Naive thymus-derived CD8-positive, alpha-beta T cell (primary cell): ENCODE data around the gene SIRT7. TPM values are rescaled to one million over a fixed set of nuclear protein-coding genes. Genes with fewer than 3 reads are reported as not detected.
"Not testable (repeated sequence)": the region's sequence is repeated elsewhere in the genome, so short reads cannot be mapped to it uniquely, and the experiment has no call there.

Experiments
- ATAC-seq, 2 donors: fragments of 150-1000 bp; cut with Tn5 transposase in 1 of 2; sonication (Bioruptor Pico), chemical (Tn5 transposase) in 1 of 2; 1 replicate in 1 of 2; 2 replicates in 1 of 2; pipeline ENCODE4 v1.10.0; 2021; ENCODE audit warnings: mild to moderate bottlenecking in 2 of 2, moderate library complexity in 2 of 2
- POLR2A ChIA-PET: fragments of 350-600 bp; sonication (Branson Sonifier 250); formaldehyde crosslinking; loops from one replicate; lab custom pipeline; 2021; ENCODE audit warnings: antibody characterized with exemption; lab: Charles Lee
- DNase-seq, 10 donors: peaks; one replicate each; pipeline versions ENCODE4 v3.0.0 to v3.0.0-alpha.2; 2020 to 2022
- H3K27ac Mint-ChIP-seq, 10 donors: one replicate each; pipeline ENCODE4 v1.8.0; 2020 to 2022; ENCODE audit warnings: mild to moderate bottlenecking in 10 of 10, mixed read lengths in 10 of 10, moderate library complexity in 4 of 10, inconsistent platforms in 1 of 10
- H3K27me3 Mint-ChIP-seq, 5 donors: one replicate each; pipeline ENCODE4 v1.8.0; 2021 to 2022; ENCODE audit warnings: mixed read lengths in 5 of 5
- H3K36me3 Mint-ChIP-seq, 3 donors: one replicate each; pipeline ENCODE4 v1.8.0; 2020 to 2022; ENCODE audit warnings: mixed read lengths in 3 of 3, mild to moderate bottlenecking in 2 of 3, inconsistent platforms in 1 of 3
- H3K4me1 Mint-ChIP-seq, 4 donors: one replicate each; pipeline ENCODE4 v1.8.0; 2021 to 2022; ENCODE audit warnings: mixed read lengths in 4 of 4
- H3K4me3 Mint-ChIP-seq, 10 donors: one replicate each; pipeline ENCODE4 v1.8.0; 2020 to 2022; ENCODE audit warnings: mild to moderate bottlenecking in 10 of 10, mixed read lengths in 10 of 10, moderate library complexity in 6 of 10, inconsistent platforms in 1 of 10
- H3K9me3 Mint-ChIP-seq, 9 donors: one replicate each; pipeline ENCODE4 v1.8.0; 2020 to 2022; ENCODE audit warnings: mixed read lengths in 9 of 9, mild to moderate bottlenecking in 3 of 9, inconsistent platforms in 1 of 9, moderate library complexity in 1 of 9
- polyA plus RNA-seq, 3 donors: library from polyadenylated mRNA; unstranded; fragments of 300-500 nt; fragmentation: Illumina TruSeq; gene quantifications; one replicate each; pipeline ENCODE4 v1.2.3, GENCODE V29; 2021
- total RNA-seq, 8 experiments: library from RNA in 2 of 8; stranded (reverse) in 2 of 8; gene quantifications; one replicate each; pipeline ENCODE4 v1.2.3 and lab custom pipeline; 2021 to 2026

Gene SIRT7
- total and polyA plus RNA-seq, 5 experiments from 2014 or later = 21.3 to 70.8 (median 30.6) TPM

- peak overlapping the region in 1 of 10 donors; percentile 25 for H3K4me3 Mint-ChIP-seq
- peaks cover 12 to 56% (median 30%) of the 10 kb centered on the region in 4 donors for H3K4me1 Mint-ChIP-seq
- H3K9me3 Mint-ChIP-seq = no peaks in the 10 kb centered on the region
- H3K27me3 Mint-ChIP-seq = no peaks in the 10 kb centered on the region
- no peak overlapping the region for H3K27ac Mint-ChIP-seq
- H3K36me3 Mint-ChIP-seq = peaks cover 0 to 9% (median 0%) of the 10 kb centered on the region in 3 donors
- ATAC-seq (no peak), DNase-seq (no peak)
- POLR2A ChIA-PET = no interaction called here
Measured at GRCh38 chr17:81920612-81921536, 2.9 kb upstream of the SIRT7 start.

- H3K27me3 Mint-ChIP-seq = no peaks in the 10 kb centered on the region
- no peak for DNase-seq
- POLR2A ChIA-PET = interaction anchor here (0.6 kb wide), 1 partner anchor 153 kb away, joined by 4 read pairs; no protein-coding TSS in a partner anchor
- peaks cover 14 to 44% (median 29%) of the 10 kb centered on the region in 4 donors for H3K4me1 Mint-ChIP-seq
- peaks cover 0 to 17% (median 0%) of the 10 kb centered on the region in 3 donors for H3K36me3 Mint-ChIP-seq
- no peak for ATAC-seq
- H3K27ac Mint-ChIP-seq = peak overlapping the region in 8 of 10 donors; percentile 55 to 93 (median 84)
- no peaks in the 10 kb centered on the region for H3K9me3 Mint-ChIP-seq
- peak overlapping the region in 9 of 10 donors; percentile 24 to 93 (median 88) for H3K4me3 Mint-ChIP-seq
Measured at GRCh38 chr17:81918832-81919545, 1.0 kb upstream of the SIRT7 start.

- H3K27ac Mint-ChIP-seq = peak overlapping the region; percentile 55 to 93 (median 86)
- POLR2A ChIA-PET = interaction anchor here (0.6 to 5.8 kb wide), 3 partner anchors 26 to 154 kb away, joined by 4 to 35 read pairs (median 4); partner anchors contain the start of genes ANAPC11 and ARHGDIA
- peaks cover 14 to 40% (median 29%) of the 10 kb centered on the region in 4 donors for H3K4me1 Mint-ChIP-seq
- peak; percentile 8 to 21 for ATAC-seq
- peak overlapping the region; percentile 82 to 94 (median 90) for H3K4me3 Mint-ChIP-seq
- H3K27me3 Mint-ChIP-seq, H3K9me3 Mint-ChIP-seq, DNase-seq: not testable (repeated sequence)
- peaks cover 0 to 19% (median 2%) of the 10 kb centered on the region in 3 donors for H3K36me3 Mint-ChIP-seq
Measured at GRCh38 chr17:81918333-81918669, 325 bp upstream of the SIRT7 start.

- DNase-seq (no peak), ATAC-seq (no peak)
- peak overlapping the region in 5 of 10 donors; percentile 18 to 79 (median 59) for H3K27ac Mint-ChIP-seq
- H3K4me1 Mint-ChIP-seq = peaks cover 14 to 45% (median 35%) of the 10 kb centered on the region in 4 donors
- POLR2A ChIA-PET = interaction anchor here (0.6 to 5.8 kb wide), 9 partner anchors 9 to 114 kb away, joined by 3 to 35 read pairs (median 4); partner anchors contain the start of genes ANAPC11, ARHGDIA, MAFG and PYCR1
- peaks cover 0 to 28% (median 4%) of the 10 kb centered on the region in 3 donors for H3K36me3 Mint-ChIP-seq
- H3K27me3 Mint-ChIP-seq = no peaks in the 10 kb centered on the region
- H3K9me3 Mint-ChIP-seq = no peaks in the 10 kb centered on the region
- peak overlapping the region; percentile 75 to 88 (median 83) for H3K4me3 Mint-ChIP-seq
Measured at GRCh38 chr17:81916234-81917001, 1.6 kb downstream of the SIRT7 start.

- Mint-ChIP-seq H3K36me3 (peaks cover 0 to 28% (median 4%) of the 10 kb centered on the region in 3 donors), H3K4me3 (peak overlapping the region in 2 of 10 donors; percentile 7 to 58), H3K27ac (no peak overlapping the region), H3K4me1 (peaks cover 14 to 45% (median 34%) of the 10 kb centered on the region in 4 donors), H3K27me3 (no peaks in the 10 kb centered on the region), H3K9me3 (no peaks in the 10 kb centered on the region)
- no peak for ATAC-seq
- no peak for DNase-seq
- POLR2A ChIA-PET = interaction anchor here (5.8 kb wide), 1 partner anchor 45 kb away, joined by 35 read pairs; the partner anchor contains the start of gene ARHGDIA
Measured at GRCh38 chr17:81915331-81915730, 2.6 kb downstream of the SIRT7 start.

- Mint-ChIP-seq H3K9me3 (no peaks in the 10 kb centered on the region), H3K36me3 (peaks cover 0 to 28% (median 4%) of the 10 kb centered on the region in 3 donors), H3K4me1 (peaks cover 13 to 48% (median 34%) of the 10 kb centered on the region in 4 donors), H3K27me3 (no peaks in the 10 kb centered on the region), H3K4me3 (peak overlapping the region in 2 of 10 donors; percentile 10 to 18), H3K27ac (no peak overlapping the region)
- ATAC-seq = no peak
- POLR2A ChIA-PET = interaction anchor here (1.9 to 5.8 kb wide), 2 partner anchors 13 to 43 kb away, joined by 6 to 35 read pairs; partner anchors contain the start of genes ARHGDIA and MAFG
- DNase-seq = no peak
Measured at GRCh38 chr17:81914103-81914850, 3.7 kb downstream of the SIRT7 start.

- no peak for DNase-seq
- Mint-ChIP-seq H3K4me3 (peak overlapping the region in 3 of 10 donors; percentile 16 to 34 (median 26)), H3K27ac (peak overlapping the region in 2 of 10 donors; percentile 3 to 56), H3K9me3 (no peaks in the 10 kb centered on the region), H3K36me3 (peaks cover 0 to 30% (median 4%) of the 10 kb centered on the region in 3 donors), H3K27me3 (no peaks in the 10 kb centered on the region), H3K4me1 (peaks cover 8 to 42% (median 31%) of the 10 kb centered on the region in 4 donors)
- POLR2A ChIA-PET = interaction anchor here (0.7 to 5.8 kb wide), 4 partner anchors 14 to 43 kb away, joined by 3 to 35 read pairs (median 7); partner anchors contain the start of genes ARHGDIA and MAFG
- ATAC-seq = no peak
Measured at GRCh38 chr17:81913394-81914102, 4.4 kb downstream of the SIRT7 start.

GRCh38 chr17:81912441-81913309 is 5.3 kb downstream of the SIRT7 start:
- no peak for ATAC-seq

GRCh38 chr17:81911969-81912368 is 6.0 kb downstream of the SIRT7 start:
- peak overlapping the region; percentile 32 to 84 (median 69) for H3K4me3 Mint-ChIP-seq
- ATAC-seq = no peak
- no peaks in the 10 kb centered on the region for H3K9me3 Mint-ChIP-seq
- H3K36me3 Mint-ChIP-seq = peaks cover 0 to 29% (median 4%) of the 10 kb centered on the region in 3 donors
- no peak for DNase-seq
- peaks cover 4 to 32% (median 18%) of the 10 kb centered on the region in 4 donors for H3K4me1 Mint-ChIP-seq
- peak overlapping the region in 5 of 10 donors; percentile 36 to 84 (median 56) for H3K27ac Mint-ChIP-seq
- no peaks in the 10 kb centered on the region for H3K27me3 Mint-ChIP-seq
- POLR2A ChIA-PET = interaction anchor here (0.6 to 1.9 kb wide), 4 partner anchors 14 to 29 kb away, joined by 4 to 8 read pairs (median 6); partner anchors contain the start of gene MAFG

More at GRCh38 chr17:81912441-81913309, 5.3 kb downstream of the SIRT7 start:
- H3K9me3 Mint-ChIP-seq = no peaks in the 10 kb centered on the region
- H3K27ac Mint-ChIP-seq = peak overlapping the region in 3 of 10 donors; percentile 3 to 56 (median 34)
- DNase-seq = no peak
- no peaks in the 10 kb centered on the region for H3K27me3 Mint-ChIP-seq
- H3K4me1 Mint-ChIP-seq = peaks cover 8 to 37% (median 23%) of the 10 kb centered on the region in 4 donors
- peaks cover 0 to 31% (median 4%) of the 10 kb centered on the region in 3 donors for H3K36me3 Mint-ChIP-seq
- POLR2A ChIA-PET = interaction anchor here (0.6 to 5.8 kb wide), 4 partner anchors 15 to 42 kb away, joined by 4 to 35 read pairs (median 7); partner anchors contain the start of genes ARHGDIA and MAFG
- H3K4me3 Mint-ChIP-seq = peak overlapping the region in 8 of 10 donors; percentile 29 to 84 (median 47)
